HG02759 (cell line): ENCODE measurements around the gene MXD4.
"Not testable (repeated sequence)": the region's sequence is repeated elsewhere in the genome, so short reads cannot be mapped to it uniquely, and the experiment has no call there.

Experiments
- ATAC-seq: cut with Tn5 transposase; IDR thresholded peaks from one replicate; pipeline ENCODE4 v1.9.1; 2021; ENCODE audit warnings: mild to moderate bottlenecking, moderate library complexity; ENCODE audit not compliant: unreplicated experiment

MXD4 gene

DNA sequence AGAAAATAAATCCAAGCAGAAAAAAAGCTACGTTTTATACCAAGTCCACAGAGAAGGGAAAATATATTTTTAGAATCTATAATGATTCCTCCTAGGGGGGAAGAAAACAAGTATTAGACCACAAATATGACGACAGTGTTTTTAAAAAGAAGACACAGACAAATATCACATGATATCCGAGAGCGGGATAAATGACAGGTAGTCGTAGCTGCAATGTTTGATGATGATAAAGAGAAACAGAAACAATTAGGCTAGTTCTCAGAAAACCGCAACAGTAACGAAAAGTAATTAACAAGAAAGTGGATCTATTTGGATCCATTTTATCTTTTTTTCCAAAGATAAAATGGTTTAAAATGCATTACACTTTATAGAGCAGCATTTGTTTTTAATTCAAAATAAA, 20.9 kb downstream of the MXD4 start:
- no peak for ATAC-seq

DNA sequence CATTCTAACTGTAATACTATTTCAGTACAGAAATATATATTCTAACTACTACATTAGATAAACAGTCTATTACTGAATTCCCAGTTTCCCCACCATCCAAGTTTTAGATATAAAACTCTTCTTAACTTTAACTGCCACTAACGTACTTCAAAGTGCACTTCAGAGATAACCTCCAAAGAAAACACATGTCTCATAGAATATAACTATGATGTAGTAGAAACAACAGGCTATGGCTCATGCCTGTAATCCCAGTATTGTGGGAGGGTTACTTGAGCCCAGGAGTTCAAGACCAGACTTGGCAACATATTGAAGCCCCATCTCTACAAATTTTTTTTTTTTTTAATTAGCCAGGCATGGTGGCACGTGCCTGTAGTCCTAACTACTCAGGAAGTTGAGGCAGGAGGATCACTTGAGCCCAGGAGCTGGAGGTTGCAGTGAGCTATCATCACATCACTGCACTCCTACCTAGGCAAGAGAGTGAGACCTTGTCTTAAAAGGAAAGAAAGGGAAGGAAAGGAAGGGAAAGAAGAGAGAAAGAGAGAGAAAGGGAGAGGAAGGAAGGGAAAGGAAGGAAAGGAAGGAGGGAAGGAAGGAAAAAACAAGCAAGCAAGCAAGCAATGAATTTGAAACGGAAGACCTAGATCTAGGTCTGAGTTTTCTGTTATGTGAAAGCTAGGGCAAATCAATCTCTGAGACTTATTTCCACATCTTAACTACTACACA, 24.8 kb downstream of the MXD4 start:
- ATAC-seq = no peak

DNA sequence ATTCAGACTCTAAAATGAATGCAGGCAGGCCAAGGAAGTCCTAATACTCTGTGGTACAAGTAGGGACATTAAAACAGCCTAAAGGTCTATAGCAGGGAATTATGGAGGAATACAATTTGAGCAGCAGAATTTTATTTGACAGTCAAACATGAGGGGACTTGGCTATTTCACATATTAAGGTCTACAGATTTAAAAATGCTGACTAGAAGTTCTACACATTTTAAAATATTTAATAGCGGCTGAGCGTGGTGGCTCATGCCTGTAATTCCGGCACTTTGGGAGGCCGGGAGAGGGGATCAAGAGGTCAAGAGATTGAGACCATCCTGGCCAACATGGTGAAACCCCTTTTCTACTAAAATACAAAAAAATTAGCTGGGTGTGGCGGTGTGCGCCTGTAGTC, 30.8 kb downstream of the MXD4 start:
- ATAC-seq = no peak

DNA sequence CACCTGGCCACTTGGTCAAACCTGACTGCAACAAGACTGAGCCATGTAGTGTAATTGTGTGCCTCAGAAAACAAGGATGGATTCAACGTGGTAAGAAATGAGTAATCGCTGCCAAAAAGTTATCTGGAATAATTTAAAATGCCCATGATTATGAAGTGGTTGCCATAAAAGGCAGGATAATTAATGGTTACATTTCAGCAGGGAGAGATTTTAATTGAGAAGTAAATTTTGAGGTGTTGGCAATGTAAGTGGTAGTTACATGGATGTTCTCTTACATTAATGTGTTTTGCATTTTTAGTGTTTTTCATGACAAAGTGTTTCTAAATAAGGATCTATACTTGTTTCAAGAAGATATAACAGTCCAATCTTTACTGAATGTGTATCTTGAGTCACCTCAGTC, 35.6 kb downstream of the MXD4 start:
- no peak for ATAC-seq

DNA sequence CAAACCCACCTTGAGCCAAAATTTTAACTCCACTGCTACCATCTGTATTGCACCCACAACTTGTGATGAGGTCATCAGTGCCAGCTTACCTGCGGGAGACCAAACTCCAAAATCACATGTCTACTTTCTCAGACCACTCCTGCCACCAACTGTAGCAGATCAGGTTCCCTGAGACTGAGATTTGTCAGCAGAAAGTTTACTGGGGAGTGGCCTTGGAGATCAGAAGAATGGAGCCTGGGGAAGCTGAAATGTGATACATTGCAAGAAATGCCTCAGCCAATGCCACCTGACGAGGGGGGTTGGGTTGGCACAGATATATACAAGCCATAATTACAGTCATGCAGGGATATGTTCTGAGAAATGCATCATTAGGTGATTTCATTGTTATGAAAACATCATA, 39.1 kb downstream of the MXD4 start:
- ATAC-seq = no peak

DNA sequence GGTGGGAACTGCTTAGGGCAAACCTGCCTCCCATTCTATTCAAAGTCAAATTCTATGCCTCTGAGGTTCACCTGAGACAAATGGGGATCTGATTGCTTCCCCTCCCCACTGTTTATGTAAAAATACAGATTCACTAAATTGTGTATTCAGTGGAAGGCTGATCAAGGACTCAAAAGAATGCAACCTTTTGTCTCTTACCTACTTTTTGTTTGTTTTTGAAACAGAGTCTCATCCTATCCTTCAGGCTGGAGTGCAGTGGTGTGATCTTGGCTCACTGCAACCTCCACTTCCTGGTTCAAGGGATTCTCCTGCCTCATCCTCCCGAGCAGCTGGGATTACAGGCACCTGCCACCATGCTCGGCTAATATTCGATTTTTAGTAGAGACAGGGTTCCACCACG, 40.5 kb downstream of the MXD4 start:
- ATAC-seq = not testable (repeated sequence)

DNA sequence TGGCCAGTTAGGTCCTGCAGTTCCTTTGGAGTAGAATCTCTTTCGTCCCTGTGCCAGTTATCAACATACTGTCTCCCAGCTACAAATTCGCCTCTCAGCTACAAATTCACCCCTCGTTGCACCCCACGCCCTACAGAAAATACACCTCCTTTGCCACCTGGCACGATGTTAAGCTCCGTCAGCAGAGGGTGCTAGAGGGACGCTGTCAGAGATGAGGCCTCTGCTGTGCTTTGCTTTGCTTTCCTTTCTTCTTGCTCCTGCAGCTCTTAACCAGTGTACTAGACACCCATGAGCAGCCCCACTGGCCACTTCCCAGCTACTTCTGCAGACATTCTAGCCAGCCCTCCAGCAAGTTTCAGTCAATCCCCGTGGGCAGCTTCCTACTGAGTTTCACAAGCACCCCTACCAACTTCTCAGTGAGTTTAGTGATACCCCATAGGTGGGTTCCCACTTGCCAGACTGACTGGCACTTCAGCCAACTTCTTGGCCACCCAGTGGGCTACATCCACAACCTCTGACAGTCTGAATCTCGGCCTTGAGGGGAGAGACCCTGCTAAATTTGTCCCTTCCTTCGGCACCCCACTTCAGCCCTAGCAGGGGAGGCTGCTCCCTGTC, 41.8 kb downstream of the MXD4 start:
- ATAC-seq = peak; percentile 59

GRCh38 chr4:2219233-2219760, 42.6 kb downstream of the MXD4 start:
- ATAC-seq = no peak

DNA sequence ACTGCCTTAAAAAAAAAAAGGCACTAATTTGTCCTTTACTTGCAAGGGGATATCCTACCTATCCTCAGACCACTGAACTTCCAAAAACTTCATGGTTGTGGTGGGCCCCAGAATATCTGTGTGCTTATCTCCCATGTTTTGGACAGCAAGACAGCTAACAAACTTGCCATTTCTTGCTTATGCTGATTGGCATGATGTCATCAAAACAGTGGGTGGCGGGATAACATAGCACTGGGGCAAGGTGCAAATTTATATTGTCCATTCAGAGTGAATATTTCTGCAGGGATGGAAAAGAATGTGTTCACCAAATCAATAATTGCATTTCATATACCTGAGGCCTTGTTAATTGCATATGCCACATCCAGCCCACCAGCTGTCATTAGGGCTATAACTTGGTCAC, 43.5 kb downstream of the MXD4 start:
- no peak for ATAC-seq

- no peak for ATAC-seq
Observed at GRCh38 chr4:2217726-2218125, 44.2 kb downstream of the MXD4 start.

DNA sequence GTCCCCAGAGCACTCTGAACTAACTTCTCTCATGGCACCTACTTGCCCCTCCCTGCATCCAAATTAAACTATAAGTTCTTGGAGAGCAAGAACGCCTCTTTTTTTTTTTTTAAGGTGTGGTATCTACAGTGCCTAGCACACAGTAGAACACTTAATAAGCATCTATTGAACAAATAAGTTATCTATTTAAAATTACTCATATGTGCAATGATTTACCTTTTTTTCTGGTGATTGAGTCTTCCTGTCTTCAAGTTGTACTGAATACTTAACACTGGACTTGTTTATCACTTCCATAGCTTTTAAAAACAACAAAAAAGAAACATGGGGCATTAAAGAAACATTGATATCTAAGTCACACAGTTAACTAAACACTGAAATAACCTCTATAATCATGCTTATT, 49.1 kb downstream of the MXD4 start:
- ATAC-seq = no peak

DNA sequence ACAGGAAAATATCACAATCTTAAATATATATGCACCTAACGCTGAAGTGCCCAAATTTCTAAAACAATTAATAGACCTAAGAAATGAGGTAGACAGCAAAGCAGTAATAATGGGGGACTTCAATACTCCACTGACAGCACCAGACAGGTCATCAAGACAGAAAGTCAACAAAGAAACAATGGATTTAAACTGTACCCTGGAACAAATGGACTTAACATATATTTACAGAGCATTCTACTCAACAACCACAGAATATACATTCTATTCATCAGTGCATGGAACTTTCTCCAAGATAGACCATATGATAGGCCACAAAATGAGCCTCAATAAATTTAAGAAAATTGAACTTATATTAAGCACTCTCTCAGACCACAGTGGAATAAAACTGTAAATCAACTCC, 59.1 kb downstream of the MXD4 start:
- ATAC-seq = not testable (repeated sequence)
